ENCODE results near the gene PLXNC1. TPM values are rescaled to one million over a fixed set of nuclear protein-coding genes. Genes with fewer than 3 reads are reported as not detected.
"Not testable (repeated sequence)": the region's sequence is repeated elsewhere in the genome, so short reads cannot be mapped to it uniquely, and the experiment has no call there.

The PLXNC1 gene
- total and polyA plus RNA-seq, 2 donors (not counting 1 experiment from before 2014, with no cell fraction given): 9.7 to 33.6 TPM

DNA sequence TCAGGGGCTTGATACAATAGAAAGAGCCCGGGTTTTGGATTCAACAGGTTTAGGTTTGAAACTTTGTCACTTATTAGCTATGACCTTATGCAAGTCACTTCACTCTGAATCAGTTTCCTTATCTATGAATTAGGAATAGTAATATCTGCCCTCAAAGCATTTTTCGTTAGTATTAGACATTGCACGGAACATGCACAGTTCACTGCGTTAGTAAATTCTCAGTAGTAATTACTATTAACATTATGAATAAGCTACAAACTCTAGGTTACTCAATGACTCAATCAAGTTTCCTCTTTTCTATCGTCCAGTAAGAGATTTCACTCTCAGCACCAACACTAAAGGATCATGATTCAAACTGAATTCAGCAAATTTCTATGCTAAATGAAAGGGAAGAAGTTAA, 161.0 kb downstream of the PLXNC1 start:
- no peak overlapping the region for H3K27ac Mint-ChIP-seq
- Histone ChIP-seq H3K4me1 (ENCODE audit: control insufficient read depth in 2 of 2, insufficient read depth in 2 of 2, low read length in 2 of 2) (peaks cover 0 to 11% of the 10 kb centered on the region in 2 donors), H3K4me2 (replicated peaks; ENCODE audit: low read depth, low read length, poor library complexity, severe bottlenecking) (no peak overlapping the region), H3K9ac (ENCODE audit: low read length) (no peak overlapping the region), H4K20me1 (ENCODE audit: control insufficient read depth, insufficient read depth, low read length, poor library complexity, severe bottlenecking) (no peaks in the 10 kb centered on the region), H3K79me2 (ENCODE audit: control insufficient read depth, insufficient read depth, low read length) (no peaks in the 10 kb centered on the region), H3K27me3 (replicated peaks in 1 of 4; ENCODE audit: control extremely low read depth in 1 of 4, control insufficient read depth in 3 of 4, insufficient read depth in 4 of 4, low read length in 3 of 4) (no peaks in the 10 kb centered on the region), H2AFZ (ENCODE audit: insufficient read depth, low read depth, low read length, poor library complexity, severe bottlenecking) (no peak overlapping the region), H3K36me3 (replicated peaks in 1 of 2; ENCODE audit: control extremely low read depth in 1 of 2, control insufficient read depth in 1 of 2, extremely low read depth in 1 of 2, insufficient read depth in 2 of 2, low read length in 1 of 2) (peaks cover 15 to 16% of the 10 kb centered on the region in 2 experiments), H3K27ac (ENCODE audit: low read length in 2 of 2) (no peak overlapping the region), H3K4me3 (ENCODE audit: control extremely low read depth in 1 of 5, extremely low read depth in 1 of 5, insufficient read depth in 1 of 5, low read depth in 2 of 5, low read length in 4 of 5) (no peak overlapping the region), H3K9me3 (ENCODE audit: control extremely low read depth in 1 of 3, control insufficient read depth in 2 of 3, insufficient read depth in 1 of 3, low read length in 2 of 3) (peaks cover 0 to 1% (median 0%) of the 10 kb centered on the region in 3 donors)
- no peak for ATAC-seq (ENCODE audit: low read depth)
- TF ChIP-seq, protein P1, sequence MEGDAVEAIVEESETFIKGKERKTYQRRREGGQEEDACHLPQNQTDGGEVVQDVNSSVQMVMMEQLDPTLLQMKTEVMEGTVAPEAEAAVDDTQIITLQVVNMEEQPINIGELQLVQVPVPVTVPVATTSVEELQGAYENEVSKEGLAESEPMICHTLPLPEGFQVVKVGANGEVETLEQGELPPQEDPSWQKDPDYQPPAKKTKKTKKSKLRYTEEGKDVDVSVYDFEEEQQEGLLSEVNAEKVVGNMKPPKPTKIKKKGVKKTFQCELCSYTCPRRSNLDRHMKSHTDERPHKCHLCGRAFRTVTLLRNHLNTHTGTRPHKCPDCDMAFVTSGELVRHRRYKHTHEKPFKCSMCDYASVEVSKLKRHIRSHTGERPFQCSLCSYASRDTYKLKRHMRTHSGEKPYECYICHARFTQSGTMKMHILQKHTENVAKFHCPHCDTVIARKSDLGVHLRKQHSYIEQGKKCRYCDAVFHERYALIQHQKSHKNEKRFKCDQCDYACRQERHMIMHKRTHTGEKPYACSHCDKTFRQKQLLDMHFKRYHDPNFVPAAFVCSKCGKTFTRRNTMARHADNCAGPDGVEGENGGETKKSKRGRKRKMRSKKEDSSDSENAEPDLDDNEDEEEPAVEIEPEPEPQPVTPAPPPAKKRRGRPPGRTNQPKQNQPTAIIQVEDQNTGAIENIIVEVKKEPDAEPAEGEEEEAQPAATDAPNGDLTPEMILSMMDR (IDR thresholded peaks at IDR 0.05): no peak
- TF ChIP-seq EZH2 (IDR thresholded peaks at IDR 0.05; ENCODE audit: borderline replicate concordance, insufficient read depth, low read depth, low read length, poor library complexity, severe bottlenecking): no peak
- H3K27me3 Mint-ChIP-seq: no peaks in the 10 kb centered on the region
- intact Hi-C loops (cut with micrococcal nuclease): no loop called here
- no peak for DNase-seq
- no peaks in the 10 kb centered on the region for H3K9me3 Mint-ChIP-seq (ENCODE audit: insufficient read depth)
- CTCF ChIA-PET: interaction anchor here (0.7 kb wide), 1 partner anchor 11 kb away, joined by 3 read pairs; no protein-coding TSS in a partner anchor
- H3K4me3 Mint-ChIP-seq: no peak overlapping the region
- peaks cover 23% of the 10 kb centered on the region for H3K4me1 Mint-ChIP-seq
- WGBS (ENCODE audit: insufficient coverage): no CpG with 5 or more reads among the region's 5 CpGs
- POLR2A ChIA-PET: no interaction called here

DNA sequence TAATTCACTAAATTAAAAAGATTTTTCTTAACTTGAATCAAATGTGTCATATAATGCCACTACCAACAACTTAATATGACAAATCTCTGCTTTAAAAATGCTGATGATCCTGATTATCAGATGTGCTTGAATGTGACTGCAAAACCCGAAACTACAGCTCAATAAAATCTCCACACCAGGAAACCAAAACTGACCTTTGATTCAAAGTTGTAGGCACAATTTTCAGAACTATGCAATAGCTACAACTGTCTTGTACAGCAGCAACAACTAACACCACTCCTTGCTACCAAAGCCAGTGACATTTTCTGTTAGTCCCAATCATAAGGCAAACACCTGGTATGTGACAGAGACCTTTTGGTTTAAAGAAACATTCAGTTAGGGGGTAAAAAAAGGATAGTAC, 164.0 kb downstream of the PLXNC1 start:
- Mint-ChIP-seq H3K4me1 (peaks cover 12% of the 10 kb centered on the region), H3K9me3 (ENCODE audit: insufficient read depth) (peaks cover 4% of the 10 kb centered on the region), H3K4me3 (no peak overlapping the region), H3K27me3 (no peaks in the 10 kb centered on the region), H3K27ac (peak overlapping the region; percentile 47)
- H3K4me3 ChIP-seq (ENCODE audit: control extremely low read depth in 1 of 5, extremely low read depth in 1 of 5, insufficient read depth in 1 of 5, low read depth in 2 of 5, low read length in 4 of 5): no peak overlapping the region
- peaks cover 0 to 6% of the 10 kb centered on the region in 2 experiments for H3K36me3 ChIP-seq (replicated peaks in 1 of 2; ENCODE audit: control extremely low read depth in 1 of 2, control insufficient read depth in 1 of 2, extremely low read depth in 1 of 2, insufficient read depth in 2 of 2, low read length in 1 of 2)
- no peaks in the 10 kb centered on the region for H4K20me1 ChIP-seq (ENCODE audit: control insufficient read depth, insufficient read depth, low read length, poor library complexity, severe bottlenecking)
- H3K9ac ChIP-seq (ENCODE audit: low read length): no peak overlapping the region
- H3K4me2 ChIP-seq (replicated peaks; ENCODE audit: low read depth, low read length, poor library complexity, severe bottlenecking): no peak overlapping the region
- no peak overlapping the region for H3K27ac ChIP-seq (ENCODE audit: low read length in 2 of 2)
- no peak overlapping the region for H2AFZ ChIP-seq (ENCODE audit: insufficient read depth, low read depth, low read length, poor library complexity, severe bottlenecking)
- POLR2A ChIA-PET: no interaction called here
- no peak for DNase-seq
- CTCF ChIA-PET: no interaction called here
- intact Hi-C loops (cut with micrococcal nuclease): no loop called here
- no peaks in the 10 kb centered on the region for H3K4me1 ChIP-seq (ENCODE audit: control insufficient read depth in 2 of 2, insufficient read depth in 2 of 2, low read length in 2 of 2)
- no peaks in the 10 kb centered on the region for H3K27me3 ChIP-seq (replicated peaks in 1 of 4; ENCODE audit: control extremely low read depth in 1 of 4, control insufficient read depth in 3 of 4, insufficient read depth in 4 of 4, low read length in 3 of 4)
- H3K79me2 ChIP-seq (ENCODE audit: control insufficient read depth, insufficient read depth, low read length): no peaks in the 10 kb centered on the region
- ATAC-seq (ENCODE audit: low read depth): no peak
- TF ChIP-seq EZH2 (IDR thresholded peaks at IDR 0.05; ENCODE audit: borderline replicate concordance, insufficient read depth, low read depth, low read length, poor library complexity, severe bottlenecking): no peak
- TF ChIP-seq, protein P1 (IDR thresholded peaks at IDR 0.05): no peak
- 100% methylated on average over 1 of the region's 1 CpG for WGBS (ENCODE audit: insufficient coverage)
- peaks cover 0 to 2% (median 0%) of the 10 kb centered on the region in 3 donors for H3K9me3 ChIP-seq (ENCODE audit: control extremely low read depth in 1 of 3, control insufficient read depth in 2 of 3, insufficient read depth in 1 of 3, low read length in 2 of 3)

DNA sequence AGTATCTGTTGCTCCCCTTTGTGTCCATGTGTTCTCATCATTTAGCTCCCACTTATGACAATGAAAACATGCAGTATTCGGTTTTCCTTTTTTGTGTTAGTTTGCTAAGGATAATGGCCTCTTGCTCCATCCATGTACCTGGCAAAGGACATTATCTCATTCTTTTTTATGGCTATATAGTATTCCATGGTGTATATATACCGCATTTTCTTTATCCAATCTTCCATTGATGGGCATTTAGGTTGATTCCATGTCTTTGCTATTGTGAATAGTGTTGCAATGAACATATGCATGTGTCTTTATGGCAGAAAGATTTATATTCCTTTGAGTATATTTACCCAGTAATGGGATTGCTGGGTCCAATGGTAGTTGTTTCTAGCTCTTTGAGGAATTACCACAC, 168.2 kb downstream of the PLXNC1 start:
- DNase-seq; H3K9ac ChIP-seq (ENCODE audit: low read length); H3K27me3 ChIP-seq (replicated peaks in 1 of 4; ENCODE audit: control extremely low read depth in 1 of 4, control insufficient read depth in 3 of 4, insufficient read depth in 4 of 4, low read length in 3 of 4); H3K27ac Mint-ChIP-seq; H3K27ac ChIP-seq (ENCODE audit: low read length in 2 of 2); H4K20me1 ChIP-seq (ENCODE audit: control insufficient read depth, insufficient read depth, low read length, poor library complexity, severe bottlenecking); H3K4me3 Mint-ChIP-seq; H3K36me3 ChIP-seq (replicated peaks in 1 of 2; ENCODE audit: control extremely low read depth in 1 of 2, control insufficient read depth in 1 of 2, extremely low read depth in 1 of 2, insufficient read depth in 2 of 2, low read length in 1 of 2); ATAC-seq (ENCODE audit: low read depth); H3K4me2 ChIP-seq (replicated peaks; ENCODE audit: low read depth, low read length, poor library complexity, severe bottlenecking); H2AFZ ChIP-seq (ENCODE audit: insufficient read depth, low read depth, low read length, poor library complexity, severe bottlenecking); H3K4me3 ChIP-seq (ENCODE audit: control extremely low read depth in 1 of 5, extremely low read depth in 1 of 5, insufficient read depth in 1 of 5, low read depth in 2 of 5, low read length in 4 of 5); H3K79me2 ChIP-seq (ENCODE audit: control insufficient read depth, insufficient read depth, low read length); POLR2A ChIA-PET; H3K27me3 Mint-ChIP-seq; CTCF ChIA-PET: not testable (repeated sequence)
- intact Hi-C loops (cut with micrococcal nuclease): loop anchor here (5.0 kb wide), 1 partner anchor 169 kb away; the partner anchor contains the start of gene PLXNC1
- H3K9me3 ChIP-seq (ENCODE audit: control extremely low read depth in 1 of 3, control insufficient read depth in 2 of 3, insufficient read depth in 1 of 3, low read length in 2 of 3): peaks cover 5 to 31% (median 8%) of the 10 kb centered on the region in 3 donors
- Mint-ChIP-seq H3K4me1 (peaks cover 28% of the 10 kb centered on the region), H3K9me3 (ENCODE audit: insufficient read depth) (peaks cover 25% of the 10 kb centered on the region)
- peaks cover 16 to 18% of the 10 kb centered on the region in 2 donors for H3K4me1 ChIP-seq (ENCODE audit: control insufficient read depth in 2 of 2, insufficient read depth in 2 of 2, low read length in 2 of 2)
- WGBS (ENCODE audit: insufficient coverage): no CpG with 5 or more reads among the region's 2 CpGs

Measured in B cell (primary cell).